C1 segment of cervical spinal cord (tissue), 14 donors: ENCODE results near the gene WDR38.

Experiments
- DNase-seq, 14 donors: peaks; one replicate each; lab custom pipeline; 2025; lab: John Stamatoyannopoulos, UW

Gene WDR38

DNA sequence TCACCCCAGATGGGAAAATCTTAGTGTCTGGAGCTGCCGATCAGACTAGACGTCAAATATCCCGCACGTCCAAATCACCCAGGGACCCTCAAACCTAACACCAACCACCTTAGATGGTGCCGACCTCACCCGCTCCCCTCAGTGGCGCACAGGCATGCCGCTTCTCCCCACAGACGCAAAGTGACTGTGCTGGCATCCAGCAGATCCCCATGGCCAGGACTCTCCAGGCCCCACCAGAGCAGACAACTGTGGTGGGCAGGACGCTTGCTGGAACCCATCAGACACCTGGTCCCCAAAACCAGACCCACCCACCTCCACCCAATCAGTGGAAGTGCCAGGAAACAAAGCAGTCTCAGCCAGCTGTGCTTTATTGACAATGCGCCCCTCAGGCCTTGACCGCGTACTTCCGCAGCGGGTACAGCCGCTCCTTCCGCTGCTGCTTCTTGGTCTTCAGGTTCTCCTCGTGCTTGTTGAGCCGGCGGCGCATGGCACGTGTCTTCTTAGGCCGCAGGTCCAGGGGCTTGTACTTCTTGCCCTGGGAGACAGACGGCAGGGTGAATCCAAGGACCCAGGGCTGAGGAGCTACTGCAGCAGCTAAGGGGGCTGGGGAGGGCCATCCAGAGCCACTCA lies 4.4 kb downstream of the WDR38 start:
- no peak for DNase-seq

DNA sequence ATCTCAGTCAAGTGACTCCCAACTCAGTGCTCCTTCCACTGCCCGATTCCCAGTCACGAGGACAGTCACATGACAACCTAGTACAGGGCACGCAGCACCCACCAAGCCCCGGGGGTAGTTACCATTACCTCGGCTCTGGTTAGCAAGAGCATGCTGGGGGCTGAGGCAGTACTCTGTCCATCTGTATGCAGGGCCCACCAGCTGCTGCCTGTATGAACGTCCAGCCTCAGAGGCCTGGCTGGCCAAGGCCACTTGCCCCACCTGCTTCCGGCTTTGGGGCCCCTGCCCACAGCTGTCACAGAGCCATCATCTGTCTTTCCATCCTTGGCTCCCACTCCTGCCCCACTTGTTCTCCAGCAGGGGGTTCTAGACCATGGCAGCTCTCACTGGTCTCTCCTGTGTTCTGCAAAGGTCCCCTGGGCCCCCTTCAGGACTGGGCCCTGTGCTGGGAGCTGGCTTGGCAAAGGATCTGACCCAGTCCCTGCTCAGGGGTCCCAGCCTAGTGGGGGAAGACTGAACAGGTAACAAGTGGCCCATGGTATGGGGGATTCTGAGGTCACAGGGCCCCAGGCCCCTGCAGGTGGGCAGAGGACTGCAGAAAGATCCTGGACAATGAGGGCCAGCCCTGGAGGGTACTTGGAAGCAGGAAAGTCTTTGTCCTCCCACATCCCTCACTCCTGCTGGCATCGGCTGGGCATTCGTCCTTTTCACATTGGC lies 5.2 kb downstream of the WDR38 start:
- no peak for DNase-seq

DNA sequence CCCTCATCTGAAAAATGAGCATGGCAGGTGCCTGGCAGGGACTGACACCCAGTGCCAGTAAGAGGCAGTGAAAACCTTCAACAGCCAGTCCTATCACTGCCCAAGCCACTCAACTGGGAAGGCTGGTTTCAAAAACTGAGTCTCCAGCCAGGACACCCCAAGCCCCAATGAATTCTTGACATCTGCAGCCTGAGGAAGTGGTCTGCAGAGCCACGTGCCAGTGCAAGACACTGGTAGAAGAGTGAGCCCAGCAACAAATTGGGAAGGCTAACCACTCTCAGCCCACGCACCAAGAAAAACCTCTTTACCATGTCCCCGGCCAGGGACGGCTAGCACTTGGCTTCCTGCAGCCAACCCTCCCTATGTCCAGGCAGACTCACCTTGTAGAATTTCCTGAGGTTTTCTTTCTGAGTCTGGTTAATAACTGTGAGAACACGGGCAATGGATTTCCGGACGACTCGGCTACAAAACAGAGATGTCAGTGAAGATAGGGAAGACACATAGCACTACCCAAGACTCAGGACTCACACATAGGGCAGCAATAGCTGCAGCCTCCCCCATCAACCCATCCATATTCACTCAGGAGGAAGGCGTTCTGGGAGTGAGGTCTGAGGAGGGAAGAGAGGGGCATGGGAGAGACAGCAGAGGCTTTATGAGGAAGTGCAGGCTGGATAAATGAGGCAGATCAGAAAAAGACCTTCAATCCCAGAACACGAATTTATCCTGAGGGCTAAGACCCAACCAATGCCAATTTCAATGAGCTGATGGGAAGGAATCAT lies 6.7 kb downstream of the WDR38 start:
- no peak for DNase-seq

DNA sequence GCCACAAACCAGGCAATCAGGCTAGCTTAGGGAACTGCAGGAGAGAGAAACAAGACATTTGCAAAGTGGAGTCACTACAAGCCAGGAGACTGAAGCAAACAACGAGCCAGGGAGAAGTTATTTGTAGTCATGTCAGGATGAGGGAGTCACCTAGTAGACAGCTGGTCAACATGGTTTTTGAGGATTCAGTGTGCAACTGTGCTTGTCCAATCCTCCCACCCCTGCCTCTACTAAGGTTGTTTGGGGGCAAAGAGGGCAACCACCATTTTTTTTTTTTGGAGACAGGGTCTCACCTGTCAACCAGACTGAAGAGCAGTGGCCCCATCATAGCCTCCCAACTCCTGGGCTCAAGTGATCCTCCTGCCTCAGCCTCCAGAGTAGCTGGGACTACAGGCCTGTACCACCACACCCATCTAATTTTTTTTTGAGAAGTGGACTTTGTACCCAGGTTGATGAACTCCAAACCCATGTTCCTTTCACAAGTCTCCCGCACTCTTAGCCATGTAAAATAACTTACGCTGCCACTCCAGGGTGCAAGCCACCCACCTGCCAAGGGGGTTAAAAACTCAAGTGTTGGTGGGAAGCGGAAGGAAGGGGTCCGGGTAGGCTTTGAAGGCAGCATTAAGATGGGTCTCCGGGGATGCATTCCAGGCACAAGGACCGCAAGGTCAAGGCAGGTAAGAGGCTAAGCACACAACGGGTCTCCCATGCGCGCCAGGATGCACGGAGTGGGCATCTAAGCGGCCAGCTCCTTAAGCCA lies 7.5 kb downstream of the WDR38 start:
- DNase-seq = no peak

DNA sequence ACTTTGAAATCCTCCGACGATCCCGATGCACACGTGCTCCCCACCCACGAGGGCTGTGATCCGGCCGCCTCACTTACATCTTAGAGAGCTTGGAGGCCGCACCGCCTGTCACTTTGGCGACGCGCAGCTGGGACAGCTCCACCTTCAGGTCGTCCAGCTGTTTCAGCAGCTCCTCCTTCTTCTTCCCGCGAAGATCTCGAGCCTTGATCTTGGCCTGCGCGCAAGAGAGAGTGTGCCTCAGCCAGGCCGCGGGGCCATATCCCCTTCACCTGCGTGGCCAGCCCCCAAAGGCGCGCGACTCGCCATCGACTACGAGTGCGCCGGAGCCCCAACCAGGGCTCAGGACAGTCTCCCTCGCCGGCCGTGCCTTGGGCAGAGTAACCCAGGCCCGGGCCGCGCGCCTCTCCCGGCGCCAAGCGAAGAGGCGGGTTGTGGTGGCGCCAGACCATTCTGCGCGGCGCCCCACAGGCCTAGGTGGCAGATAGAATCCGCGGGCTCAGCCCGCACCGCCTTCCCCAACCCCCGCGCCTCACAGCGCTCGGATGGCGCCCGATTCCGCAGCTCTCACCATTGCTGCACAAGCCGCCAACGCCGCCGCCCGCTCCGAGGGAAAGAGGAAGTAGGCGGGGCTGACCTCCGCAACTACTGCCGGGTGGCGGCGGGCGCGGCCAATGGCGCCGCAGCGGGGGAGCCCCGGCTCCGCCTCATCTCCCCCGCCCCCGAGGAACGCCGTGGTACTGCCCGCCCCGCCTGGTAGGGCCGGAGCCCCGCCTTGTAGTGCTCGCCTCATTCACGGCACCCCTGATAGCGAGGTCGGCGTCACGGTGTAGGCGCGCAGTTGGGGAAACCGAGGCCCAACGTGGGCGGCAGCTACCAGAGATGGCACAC lies 8.3 kb downstream of the WDR38 start, which contains the start of the genes ARPC5L and RPL35:
Gene ARPC5L (plus strand): TSS at position 789 of the 888 bp plus-strand sequence. CDS start 7,161 bp downstream, outside the sequence.
Gene RPL35 (minus strand): TSS at position 616 of the 888 bp plus-strand sequence. CDS start 45 bp downstream, at position 571.
- DNase-seq = peak; percentile 51 to 95 (median 84)

DNA sequence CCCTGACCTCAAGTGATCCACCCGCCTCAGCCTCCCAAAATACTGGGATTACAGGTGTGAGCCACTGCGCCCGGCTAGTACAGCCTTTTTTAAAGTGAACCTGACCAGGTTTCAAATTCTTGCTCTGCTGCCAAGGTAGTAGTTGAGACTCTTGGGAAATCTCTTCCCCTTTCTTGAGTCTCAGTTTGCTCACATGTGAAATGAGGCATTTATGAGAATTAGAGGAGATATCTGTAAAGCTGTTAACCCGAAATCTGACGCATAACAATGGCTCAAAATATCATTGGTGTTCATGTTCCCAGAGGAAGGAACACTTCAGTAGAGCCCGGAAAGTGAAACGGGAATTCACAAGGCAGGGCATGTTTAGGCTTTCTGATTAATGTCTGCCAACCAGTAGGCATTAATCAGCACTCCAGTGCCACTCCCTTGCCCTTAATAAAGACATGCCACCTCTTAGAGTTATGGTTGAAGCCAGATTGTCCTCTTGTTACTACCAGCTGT lies 10.2 kb downstream of the WDR38 start:
- DNase-seq = no peak

DNA sequence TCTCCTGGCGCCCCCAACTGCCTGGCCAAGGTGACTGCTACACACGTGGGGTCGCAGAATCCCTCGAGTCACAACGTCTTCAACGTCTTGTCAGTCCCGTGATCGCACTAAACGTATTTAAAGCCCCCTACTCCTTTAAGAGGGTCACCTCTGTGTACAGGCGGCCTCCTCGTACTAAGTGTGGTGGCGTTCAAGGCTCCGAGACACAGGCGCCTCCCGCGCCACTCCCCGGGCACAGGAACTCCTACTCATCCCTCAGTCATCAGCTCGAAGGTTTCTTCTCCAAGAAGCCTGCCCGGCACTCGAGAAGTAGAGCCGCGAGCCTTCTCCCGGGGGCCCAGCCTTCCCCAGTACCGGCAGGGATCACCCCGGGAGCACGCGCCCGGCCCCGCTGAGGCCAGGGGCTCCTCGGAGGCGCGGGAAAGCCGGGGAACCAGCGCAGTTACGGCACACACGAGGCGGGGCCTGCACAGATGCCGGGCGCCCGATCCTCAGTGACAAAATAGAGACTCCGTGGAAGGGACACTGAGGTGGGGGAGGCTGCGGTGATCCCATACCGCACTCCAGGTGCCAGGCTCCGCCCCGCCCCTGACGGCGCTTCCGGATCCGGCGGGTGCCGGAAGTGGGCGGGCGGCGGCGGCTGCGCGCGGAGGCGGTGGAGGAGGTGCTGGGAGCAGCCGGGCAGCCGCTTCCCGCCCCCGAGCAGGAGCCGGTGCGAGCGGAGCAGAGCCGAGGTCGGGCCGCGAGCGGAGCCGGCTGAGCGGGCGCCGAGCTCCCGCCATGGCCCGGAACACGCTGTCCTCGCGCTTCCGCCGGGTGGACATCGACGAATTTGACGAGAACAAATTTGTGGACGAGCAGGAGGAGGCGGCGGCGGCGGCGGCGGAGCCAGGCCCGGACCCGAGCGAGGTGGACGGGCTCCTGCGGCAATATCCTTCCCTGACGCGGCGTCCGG lies 15.5 kb downstream of the WDR38 start:
- DNase-seq = peak; percentile 11 to 93 (median 76)

DNA sequence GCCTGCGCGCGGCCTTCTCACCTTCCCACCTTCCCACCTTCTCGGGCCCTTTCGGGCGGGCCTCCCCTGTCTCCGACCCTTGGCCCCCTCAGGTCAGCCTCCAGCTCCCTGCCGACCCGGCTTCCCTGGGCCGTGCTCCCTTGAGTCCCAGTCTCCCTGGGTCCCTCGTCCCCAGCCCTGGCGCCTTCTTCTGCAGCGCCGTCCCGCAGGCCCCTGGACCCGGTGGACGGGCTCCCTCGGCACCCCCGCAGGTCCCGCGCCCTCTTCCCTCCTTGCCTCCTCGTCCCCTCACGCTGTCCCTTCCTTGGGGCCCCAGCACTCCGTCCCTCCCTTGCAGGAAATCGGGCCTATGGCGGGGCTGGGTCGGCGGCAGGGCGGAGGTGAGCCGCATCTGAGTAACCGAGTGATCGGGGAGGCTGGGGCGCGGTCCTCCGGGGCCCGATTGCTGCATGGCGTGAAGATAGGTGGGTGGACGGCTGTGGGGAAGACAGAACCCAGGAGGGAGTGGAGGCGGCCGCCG lies 16.3 kb downstream of the WDR38 start:
- peak in 1 of 14 donors; percentile 57 for DNase-seq

DNA sequence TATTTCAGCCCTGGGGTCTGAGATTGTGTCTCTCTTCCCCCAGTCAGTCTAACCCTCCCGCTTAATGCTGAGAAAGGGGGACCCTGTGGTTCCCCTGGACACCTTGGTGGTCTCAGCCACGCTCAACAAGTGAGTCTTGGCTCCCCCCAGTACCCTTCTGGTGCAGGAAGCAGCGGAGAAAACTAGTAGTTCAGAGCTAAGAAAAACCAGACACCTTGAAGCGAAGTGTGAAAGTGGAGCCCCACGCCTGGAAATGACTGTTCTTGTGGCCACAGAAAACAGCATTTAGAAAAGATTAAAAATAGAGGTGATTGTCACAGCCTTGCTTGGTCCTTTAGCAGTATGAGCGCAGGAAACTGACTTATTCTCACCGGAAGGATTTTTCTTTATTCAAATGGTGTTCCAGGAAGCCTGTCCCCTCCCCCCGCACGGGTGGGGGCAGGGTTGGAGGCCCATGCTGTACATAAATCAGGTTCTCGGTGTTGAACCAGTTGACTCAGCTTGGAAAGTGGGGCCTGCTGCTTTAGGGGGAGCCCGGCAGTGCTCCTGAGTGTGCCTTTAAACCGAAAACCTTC lies 16.8 kb downstream of the WDR38 start:
- DNase-seq = peak in 1 of 14 donors; percentile 19

DNA sequence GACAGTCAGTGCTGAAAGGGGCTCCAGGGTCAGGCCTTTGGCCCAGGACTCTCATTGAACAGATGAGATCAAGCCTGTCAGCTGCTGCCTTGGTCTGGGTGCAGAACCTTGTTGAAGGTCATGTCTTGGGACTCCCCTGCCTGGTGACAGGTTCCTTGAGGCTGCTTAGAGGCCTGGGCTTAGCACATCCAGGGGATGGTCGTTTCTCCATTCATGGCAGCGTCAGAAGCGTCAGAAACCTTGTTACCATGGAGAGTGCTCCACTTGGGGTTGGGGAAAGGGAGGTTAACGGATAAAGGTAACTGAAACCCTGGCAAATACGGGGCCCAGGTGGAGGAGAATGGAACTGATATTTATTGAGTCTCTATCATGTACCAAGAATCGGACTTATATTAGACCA lies 17.5 kb downstream of the WDR38 start:
- DNase-seq = no peak

DNA sequence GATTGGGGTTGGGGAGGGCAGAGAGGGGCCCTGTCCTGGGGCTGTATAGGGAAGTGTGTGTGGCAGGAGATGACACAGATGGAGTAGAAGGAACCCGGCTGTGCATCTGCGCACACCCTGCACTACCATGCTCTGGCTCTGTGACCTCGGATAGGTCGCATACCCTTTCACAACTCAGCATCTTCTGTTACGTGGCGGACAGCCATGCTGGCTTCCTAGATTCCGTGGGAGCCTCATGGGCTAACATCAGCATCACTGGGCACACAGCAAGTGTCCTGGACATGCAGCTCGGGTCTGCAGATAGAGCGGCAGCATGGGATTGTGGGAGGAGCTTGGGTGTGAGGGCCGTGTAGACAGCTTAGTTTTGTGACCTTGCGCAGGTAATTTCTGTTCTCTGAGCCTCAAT lies 17.9 kb downstream of the WDR38 start:
- DNase-seq = no peak

DNA sequence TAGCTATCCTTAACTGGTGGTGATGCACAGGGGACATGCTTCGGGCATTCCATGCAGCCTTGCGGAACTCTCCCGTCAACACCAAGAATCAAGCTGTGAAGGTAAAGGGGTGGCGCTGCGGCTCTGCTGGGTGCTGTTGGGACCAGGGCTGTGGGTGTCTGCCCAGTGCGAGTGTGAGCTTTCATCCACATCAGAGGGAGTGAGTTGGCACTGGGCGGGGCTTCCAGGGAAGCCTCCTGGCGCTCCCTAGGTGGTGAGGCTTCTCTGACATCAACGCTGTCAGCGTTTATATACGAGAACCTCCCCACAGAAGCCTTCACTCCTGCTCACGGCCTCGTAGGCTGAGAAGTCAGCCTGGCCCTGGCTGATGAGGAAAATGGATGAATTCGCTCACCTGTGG lies 20.4 kb downstream of the WDR38 start:
- DNase-seq = peak in 1 of 14 donors; percentile 53

DNA sequence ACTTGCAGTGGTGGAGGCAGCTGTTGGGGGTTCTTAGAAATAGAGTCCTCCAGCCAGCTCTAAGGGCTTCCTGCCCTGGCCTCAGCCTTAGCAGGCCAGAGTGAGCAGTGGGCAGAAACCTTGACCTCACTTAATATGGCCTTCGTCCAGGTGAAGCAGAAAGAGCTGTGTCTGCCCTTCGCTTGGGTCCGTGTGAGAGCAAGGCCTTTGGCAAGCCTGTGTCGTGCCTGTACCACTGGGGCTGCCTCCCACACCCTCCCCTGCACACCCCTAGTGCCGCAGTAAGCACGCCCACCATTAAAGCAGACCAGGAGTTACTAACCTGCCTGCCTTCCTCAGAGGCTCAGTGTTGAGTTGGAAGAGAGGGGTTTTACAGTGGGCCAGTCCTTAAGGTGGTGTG lies 22.2 kb downstream of the WDR38 start:
- DNase-seq = no peak

DNA sequence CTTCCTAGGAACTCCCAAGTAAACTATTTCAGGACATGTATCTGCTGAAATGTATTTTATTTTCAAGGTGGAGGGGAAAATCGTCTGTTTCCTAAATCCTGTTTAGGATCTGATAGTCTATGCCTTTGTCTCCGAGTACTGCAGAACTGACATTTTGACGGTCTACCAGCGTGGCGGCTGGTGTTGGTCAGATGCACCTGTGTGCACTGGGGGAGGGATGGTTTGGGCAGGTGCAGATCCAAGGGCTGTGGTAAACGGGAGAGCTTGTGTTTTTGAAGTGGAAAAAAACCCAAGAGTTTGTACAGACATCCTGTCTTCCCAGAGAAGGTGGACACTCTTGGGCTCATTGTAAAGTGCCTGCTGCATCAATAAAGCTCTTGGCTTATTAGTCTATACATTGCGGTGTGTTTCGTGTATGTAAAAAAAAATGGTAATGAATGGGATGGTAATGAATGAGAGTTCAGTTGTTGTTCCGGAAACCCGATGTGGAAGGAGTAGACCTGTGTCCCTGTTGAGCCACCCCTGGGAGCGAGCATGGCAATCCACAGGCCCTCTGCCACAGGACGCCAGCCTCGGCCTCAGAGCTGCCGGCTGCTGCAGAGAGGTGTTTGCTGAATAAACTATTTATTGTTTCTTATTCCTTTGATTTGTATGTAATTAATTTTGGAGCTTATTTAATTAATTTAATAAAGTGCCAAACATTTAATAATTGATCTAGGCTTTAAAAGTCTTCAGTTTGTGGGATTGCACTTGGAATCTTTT lies 23.9 kb downstream of the WDR38 start:
- no peak for DNase-seq

DNA sequence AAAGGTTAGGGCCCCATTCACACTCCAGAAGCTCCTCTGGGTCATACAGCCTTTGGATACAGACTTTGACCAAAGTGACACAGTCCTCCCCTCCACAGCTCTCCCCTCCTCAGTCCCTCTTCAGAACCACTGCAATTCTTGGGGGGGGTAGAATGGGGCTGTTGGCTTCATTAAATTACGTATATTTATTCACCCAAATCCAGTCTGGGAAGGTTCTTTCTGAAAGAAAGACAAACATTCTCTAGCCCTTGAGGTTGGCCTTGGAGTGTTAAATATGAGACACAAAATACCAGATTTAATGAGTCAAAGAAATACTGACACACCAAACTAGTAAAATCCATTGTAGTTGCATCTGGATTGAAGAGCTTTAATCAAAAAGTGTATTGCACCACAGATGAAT lies 24.8 kb downstream of the WDR38 start:
- DNase-seq = no peak

DNA sequence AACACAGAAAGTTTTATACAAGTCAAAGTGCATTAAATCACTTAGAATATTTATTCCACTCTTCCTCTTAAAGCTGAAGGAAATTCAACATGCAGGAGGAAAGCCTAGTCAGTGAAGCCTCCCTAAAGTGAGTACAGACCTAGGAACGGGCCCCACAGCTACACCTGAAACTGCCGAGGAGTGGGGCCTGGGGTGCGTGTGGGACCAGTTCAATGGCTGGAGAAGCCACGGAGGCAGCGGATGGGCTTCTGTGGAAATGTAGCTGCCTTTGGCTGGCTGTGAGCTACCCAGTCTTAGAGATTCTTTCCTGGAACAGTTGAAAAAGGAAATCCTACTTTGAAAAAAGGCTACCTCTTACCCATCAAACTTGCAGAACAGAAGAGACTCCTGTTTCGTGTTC lies 25.3 kb downstream of the WDR38 start:
- no peak for DNase-seq

DNA sequence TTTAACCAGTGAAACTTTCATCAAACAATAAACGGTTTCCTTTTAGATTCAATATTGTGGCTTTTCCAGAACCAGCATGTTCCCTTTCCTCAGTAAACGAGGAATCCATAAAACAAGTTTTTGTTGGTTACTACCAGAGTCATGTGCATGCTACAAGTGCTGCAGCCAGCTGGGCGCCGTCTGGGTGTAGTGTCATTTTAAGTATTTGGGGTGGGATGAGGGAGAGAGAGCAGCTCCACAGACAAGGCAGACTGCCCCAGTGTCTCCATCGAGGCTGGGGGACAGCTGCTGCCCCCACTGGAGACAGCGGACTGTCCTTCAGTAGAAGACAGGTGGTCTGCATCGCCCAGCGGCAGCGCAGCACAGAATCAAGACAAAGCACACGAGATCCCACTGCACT lies 26.0 kb downstream of the WDR38 start:
- DNase-seq = no peak

DNA sequence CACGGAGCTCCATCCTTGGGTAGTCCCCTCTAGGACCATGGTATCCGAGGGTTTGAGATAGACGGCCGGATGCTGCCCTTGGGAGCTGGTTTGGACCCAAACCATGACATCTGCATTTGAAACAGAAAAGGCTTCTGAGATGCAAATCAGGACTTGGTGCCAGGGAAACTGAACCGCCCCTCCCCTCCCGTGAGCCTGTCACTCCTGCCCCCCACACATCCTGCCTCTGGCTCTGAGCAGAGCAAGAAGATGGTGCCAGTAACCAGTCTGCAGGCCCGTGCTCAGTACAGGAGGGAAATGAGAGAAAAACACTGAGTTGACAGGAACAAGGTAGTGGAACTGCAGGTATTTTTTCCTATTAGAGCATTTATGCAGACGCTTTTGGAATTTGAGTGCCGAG lies 27.2 kb downstream of the WDR38 start:
- DNase-seq = no peak
